NB4 (cell line): Measurements from ENCODE around the gene HKDC1.

Experiments used
- DNase-seq: peaks from one replicate; pipeline ENCODE4 v3.0.0; 2010; ENCODE audit warnings: low read depth
- H3K4me3 ChIP-seq: one replicate; pipeline ENCODE4 v1.5.1; 2011; ENCODE audit warnings: mild to moderate bottlenecking, low read depth, low read length, moderate library complexity
- MYC ChIP-seq: IDR thresholded peaks from 2 replicates; pipeline ENCODE4 v1.6.1; 2011; ENCODE audit warnings: low read depth, low read length
- POLR2A ChIP-seq: IDR thresholded peaks from 2 replicates; pipeline ENCODE4 v1.6.1; 2011; ENCODE audit warnings: mild to moderate bottlenecking; ENCODE audit not compliant: insufficient read length; ENCODE audit errors: extremely low read depth
- TF ChIP-seq, protein P1 (sequence below): IDR thresholded peaks from 2 replicates; pipeline ENCODE4 v1.6.1; 2011; ENCODE audit warnings: low read depth, low read length
- TF ChIP-seq, protein P2 (sequence below): IDR thresholded peaks from one replicate; pipeline ENCODE4 v1.5.1; 2012; ENCODE audit warnings: low read depth, low read length

HKDC1 gene

DNA sequence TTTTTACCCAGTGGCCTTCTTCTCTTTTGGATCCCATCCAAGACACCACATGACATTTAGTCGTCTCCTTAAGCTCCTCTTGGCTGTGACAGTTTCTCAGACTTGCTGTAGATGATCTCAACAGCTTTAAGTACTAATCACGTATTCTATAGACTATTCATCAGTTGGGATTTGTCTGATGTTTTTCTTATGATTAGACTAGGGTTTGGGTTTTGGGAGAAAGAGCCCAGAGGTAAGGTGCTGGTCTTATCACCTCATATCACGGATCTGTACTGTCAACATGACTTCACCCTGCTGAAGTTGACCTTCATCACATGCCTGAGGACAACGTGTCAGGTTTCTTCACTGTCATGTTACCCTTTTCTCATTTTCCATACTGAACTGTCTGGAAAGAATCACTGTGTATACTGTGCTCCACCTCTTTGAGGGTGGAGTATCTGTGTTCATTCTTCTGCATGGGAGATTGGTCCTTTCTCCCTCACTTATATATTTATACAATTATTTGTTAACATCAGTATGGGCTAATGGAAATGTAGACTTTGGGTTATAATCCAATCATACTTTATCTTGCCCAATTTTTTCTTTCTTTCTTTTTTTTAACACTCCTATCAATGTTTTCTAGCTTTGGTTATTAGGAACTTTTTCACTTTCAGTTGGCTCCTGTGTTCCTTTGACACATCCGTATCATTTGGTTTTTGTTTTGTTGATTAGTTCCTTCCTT is 6.4 kb upstream of the HKDC1 start:
- no peak for DNase-seq
- no peak for TF ChIP-seq POLR2A
- H3K4me3 ChIP-seq: no peak overlapping the region

DNA sequence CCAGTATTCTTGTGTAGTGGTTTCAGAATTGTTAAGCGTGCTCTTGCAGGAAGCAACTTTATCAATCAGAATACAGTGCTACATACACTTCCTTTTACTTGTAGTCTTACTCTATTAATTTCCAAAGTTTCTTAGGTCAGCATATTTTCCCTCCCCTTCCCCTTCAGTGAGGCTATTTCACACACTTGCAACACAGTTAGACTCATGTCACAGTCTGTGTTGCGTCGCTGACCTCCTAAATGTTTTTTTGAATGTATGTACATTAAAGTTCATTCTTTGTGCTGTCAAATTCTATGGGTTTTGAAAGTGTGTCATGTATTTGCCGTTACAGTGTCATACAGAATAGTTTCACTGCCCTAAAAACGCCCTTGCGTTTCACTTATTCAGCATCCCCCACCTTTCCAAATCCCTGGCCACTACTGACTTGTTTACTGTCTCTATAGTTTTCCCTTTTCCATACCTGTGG is 5.4 kb upstream of the HKDC1 start:
- H3K4me3 ChIP-seq: no peak overlapping the region
- DNase-seq: peak; percentile 41
- TF ChIP-seq, protein P1, sequence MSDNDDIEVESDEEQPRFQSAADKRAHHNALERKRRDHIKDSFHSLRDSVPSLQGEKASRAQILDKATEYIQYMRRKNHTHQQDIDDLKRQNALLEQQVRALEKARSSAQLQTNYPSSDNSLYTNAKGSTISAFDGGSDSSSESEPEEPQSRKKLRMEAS: no peak
- TF ChIP-seq POLR2A: no peak

DNA sequence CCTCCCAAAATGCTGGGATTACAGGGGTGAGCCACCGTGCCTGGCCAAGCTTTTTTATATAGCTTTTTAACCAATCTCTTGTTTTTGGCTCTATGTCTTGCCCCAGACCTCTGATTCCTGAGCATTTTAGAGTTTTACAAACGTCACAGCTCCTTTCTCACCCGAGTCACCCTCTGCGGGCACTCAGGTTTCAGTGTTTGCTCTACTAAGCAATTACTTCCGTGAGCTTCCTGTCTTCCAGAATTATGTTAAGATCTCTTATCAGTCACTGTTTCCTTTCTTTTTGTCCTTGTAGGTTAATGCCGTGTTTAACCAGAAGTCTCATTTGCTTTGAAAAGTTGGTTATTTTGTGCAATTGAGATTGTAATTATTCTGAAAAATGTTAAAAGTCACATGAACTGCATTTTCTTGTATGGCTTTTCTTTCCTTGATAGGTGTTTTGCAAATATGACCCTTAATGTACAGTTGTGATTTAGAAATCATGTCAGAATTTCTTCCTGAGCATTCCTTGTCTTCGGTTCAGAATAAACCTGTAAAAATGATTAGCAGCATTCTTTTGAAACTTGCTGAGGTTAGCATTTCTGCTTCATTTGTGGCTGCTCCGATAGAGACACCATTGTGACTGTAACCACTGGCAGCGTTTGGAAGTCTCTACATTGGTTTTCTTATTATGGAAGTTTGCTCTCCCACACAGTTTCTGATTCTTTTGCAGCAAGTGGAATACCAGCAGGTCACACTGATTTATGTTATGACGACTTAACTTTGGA is 4.5 kb upstream of the HKDC1 start:
- no peak overlapping the region for H3K4me3 ChIP-seq
- TF ChIP-seq, protein P1: no peak
- no peak for TF ChIP-seq MYC
- TF ChIP-seq, protein P2, sequence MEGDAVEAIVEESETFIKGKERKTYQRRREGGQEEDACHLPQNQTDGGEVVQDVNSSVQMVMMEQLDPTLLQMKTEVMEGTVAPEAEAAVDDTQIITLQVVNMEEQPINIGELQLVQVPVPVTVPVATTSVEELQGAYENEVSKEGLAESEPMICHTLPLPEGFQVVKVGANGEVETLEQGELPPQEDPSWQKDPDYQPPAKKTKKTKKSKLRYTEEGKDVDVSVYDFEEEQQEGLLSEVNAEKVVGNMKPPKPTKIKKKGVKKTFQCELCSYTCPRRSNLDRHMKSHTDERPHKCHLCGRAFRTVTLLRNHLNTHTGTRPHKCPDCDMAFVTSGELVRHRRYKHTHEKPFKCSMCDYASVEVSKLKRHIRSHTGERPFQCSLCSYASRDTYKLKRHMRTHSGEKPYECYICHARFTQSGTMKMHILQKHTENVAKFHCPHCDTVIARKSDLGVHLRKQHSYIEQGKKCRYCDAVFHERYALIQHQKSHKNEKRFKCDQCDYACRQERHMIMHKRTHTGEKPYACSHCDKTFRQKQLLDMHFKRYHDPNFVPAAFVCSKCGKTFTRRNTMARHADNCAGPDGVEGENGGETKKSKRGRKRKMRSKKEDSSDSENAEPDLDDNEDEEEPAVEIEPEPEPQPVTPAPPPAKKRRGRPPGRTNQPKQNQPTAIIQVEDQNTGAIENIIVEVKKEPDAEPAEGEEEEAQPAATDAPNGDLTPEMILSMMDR: no peak
- DNase-seq: no peak

DNA sequence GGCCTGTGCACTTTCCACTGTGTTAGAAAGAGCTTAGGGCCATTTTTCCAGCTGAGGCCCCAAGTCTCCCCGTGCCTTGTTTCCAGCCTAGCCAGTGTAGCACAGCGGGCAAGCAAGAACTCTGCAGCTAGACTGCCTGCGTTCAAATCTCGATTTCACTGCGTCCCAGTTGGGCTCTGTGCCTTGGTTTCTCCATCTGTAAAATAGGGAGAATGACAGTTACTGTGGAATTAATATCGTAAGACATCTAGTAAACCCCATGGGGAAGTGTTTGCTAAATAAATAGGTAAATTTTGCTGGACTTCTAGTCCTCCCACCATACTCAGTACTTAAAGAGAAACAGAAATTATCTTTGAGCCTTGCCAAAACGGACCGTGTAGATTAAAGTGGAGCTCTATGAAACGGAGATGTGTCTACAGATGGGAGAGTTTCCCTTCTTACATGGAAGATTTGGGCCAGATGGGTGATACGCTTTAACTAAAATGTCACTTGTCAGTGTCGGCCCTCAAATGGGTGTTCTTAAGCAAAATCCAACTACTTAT is 3.5 kb upstream of the HKDC1 start:
- no peak for DNase-seq
- TF ChIP-seq, protein P1: no peak
- TF ChIP-seq POLR2A (no peak), MYC (no peak)
- TF ChIP-seq, protein P2: no peak
- no peak overlapping the region for H3K4me3 ChIP-seq

DNA sequence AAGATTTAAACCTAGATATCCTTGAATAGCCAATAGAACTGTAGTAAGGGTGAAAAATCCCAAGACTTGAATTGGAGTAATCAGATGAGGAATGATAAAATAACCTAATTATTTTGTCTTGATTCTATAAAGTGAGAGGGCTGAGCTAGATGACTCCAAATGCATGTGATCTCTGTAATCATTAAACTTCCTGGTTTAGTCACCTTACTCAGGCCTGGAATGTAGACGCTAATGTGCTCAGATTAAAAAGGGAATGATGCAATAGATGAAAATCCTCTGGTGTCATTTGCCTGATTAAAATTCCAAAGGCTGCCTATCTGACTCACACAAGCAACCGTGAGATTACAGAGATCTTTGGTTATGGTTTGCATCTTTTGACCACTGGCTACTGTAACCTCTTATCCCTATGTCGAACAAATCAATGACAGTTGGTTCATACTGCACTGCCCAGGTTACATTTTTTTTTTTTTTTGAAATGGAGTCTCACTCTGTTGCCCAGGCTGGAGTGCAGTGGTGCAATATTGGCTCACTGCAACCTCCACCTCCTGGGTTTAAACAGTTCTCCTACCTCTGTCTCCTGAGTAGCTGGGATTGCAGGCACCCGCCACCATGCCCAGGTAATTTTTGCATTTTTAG is 2.9 kb upstream of the HKDC1 start:
- no peak overlapping the region for H3K4me3 ChIP-seq
- TF ChIP-seq, protein P2: no peak
- TF ChIP-seq MYC (no peak), POLR2A (no peak)
- no peak for DNase-seq

DNA sequence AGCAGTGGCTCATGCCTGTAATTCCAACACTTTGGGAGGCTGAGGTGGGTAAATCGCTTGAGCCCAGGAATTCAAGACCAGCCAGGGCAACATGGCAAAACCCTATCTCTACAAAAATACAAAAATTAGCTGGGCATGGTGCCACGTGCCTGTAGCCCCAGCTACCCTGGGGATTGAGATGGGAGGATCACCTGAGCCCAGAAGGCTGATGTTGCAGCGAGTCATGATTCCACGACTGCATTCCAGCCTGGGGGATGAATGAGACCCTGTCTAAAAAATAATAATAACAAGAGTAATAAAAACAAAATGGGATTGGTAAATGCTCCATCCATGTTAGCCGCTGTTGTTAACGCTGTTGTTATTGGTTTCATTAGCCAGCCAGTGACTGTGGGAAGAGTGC is 1.3 kb upstream of the HKDC1 start:
- no peak overlapping the region for H3K4me3 ChIP-seq
- no peak for DNase-seq
- TF ChIP-seq, protein P1: no peak
- TF ChIP-seq, protein P2: no peak
- TF ChIP-seq POLR2A (no peak), MYC (no peak)
